Loucy (cell line): ENCODE results near the gene ASXL3.

Source experiments
- H2AFZ ChIP-seq: fragments of 200-600 bp; sonication (generic); 2 replicates; pipeline ENCODE4 v1.6.0; 2016; ENCODE audit warnings: antibody characterized with exemption, mild to moderate bottlenecking, low read length, moderate library complexity
- H3F3A ChIP-seq: fragments of 200-600 bp; 2 replicates; pipeline ENCODE4 v1.6.0; 2016; ENCODE audit warnings: antibody characterized with exemption, low read depth, mild to moderate bottlenecking
- H3K27me3 ChIP-seq: fragments of 200-600 bp; sonication (generic); 2 replicates; pipeline ENCODE4 v1.6.1; 2014; ENCODE audit warnings: low read length, mild to moderate bottlenecking; ENCODE audit not compliant: insufficient read depth, poor library complexity, severe bottlenecking
- H3K36me3 ChIP-seq: fragments of 200-600 bp; sonication (generic); 2 replicates; pipeline ENCODE4 v1.6.1; 2016; ENCODE audit warnings: low read length; ENCODE audit not compliant: insufficient read depth
- H3K4me1 ChIP-seq: fragments of 200-600 bp; sonication (generic); 2 replicates; pipeline ENCODE4 v1.5.1; 2014; ENCODE audit warnings: low read length, mild to moderate bottlenecking; ENCODE audit not compliant: insufficient read depth, poor library complexity, severe bottlenecking
- H3K4me2 ChIP-seq: fragments of 200-600 bp; sonication (generic); 2 replicates; pipeline ENCODE4 v1.6.0; 2014; ENCODE audit warnings: antibody characterized with exemption, low read length, low read depth, mild to moderate bottlenecking; ENCODE audit not compliant: poor library complexity, severe bottlenecking
- H3K4me3 ChIP-seq: fragments of 200-600 bp; sonication (generic); 2 replicates; pipeline ENCODE4 v1.5.1; 2014; ENCODE audit warnings: low read length, mild to moderate bottlenecking, mixed read lengths; ENCODE audit not compliant: poor library complexity, severe bottlenecking
- H3K79me2 ChIP-seq: fragments of 200-600 bp; sonication (generic); 2 replicates; pipeline ENCODE4 v1.6.1; 2014; ENCODE audit warnings: low read length; ENCODE audit not compliant: insufficient read depth
- H3K9ac ChIP-seq: fragments of 200-600 bp; sonication (generic); 2 replicates; pipeline ENCODE4 v1.6.0; 2014; ENCODE audit warnings: mild to moderate bottlenecking, low read depth, low read length, moderate library complexity; ENCODE audit not compliant: poor library complexity, severe bottlenecking
- H3K9me2 ChIP-seq: fragments of 200-600 bp; sonication (generic); replicated peaks from 2 replicates; pipeline ENCODE4 v1.6.1; 2016; ENCODE audit warnings: low read depth, low read length, mixed read lengths
- H3K9me3 ChIP-seq: fragments of 200-600 bp; sonication (generic); 2 replicates; pipeline ENCODE4 v1.6.1; 2014; ENCODE audit warnings: mild to moderate bottlenecking, antibody characterized with exemption, low read length, low read depth; ENCODE audit not compliant: insufficient read depth
- H4K20me1 ChIP-seq: fragments of 200-600 bp; sonication (generic); 2 replicates; pipeline ENCODE4 v1.6.0; 2014; ENCODE audit warnings: antibody characterized with exemption, low read length, mild to moderate bottlenecking; ENCODE audit not compliant: insufficient read depth, poor library complexity, severe bottlenecking
- CTCF ChIP-seq: fragments of 200-600 bp; sonication (generic); conservative IDR thresholded peaks from 2 replicates; pipeline ENCODE4 v1.5.1; 2014; ENCODE audit warnings: mild to moderate bottlenecking, antibody characterized with exemption, low read length
- EZH2phosphoT487 ChIP-seq: fragments of 200-600 bp; IDR thresholded peaks from 2 replicates; pipeline ENCODE4 v1.6.1; 2018; ENCODE audit warnings: antibody characterized with exemption, mild to moderate bottlenecking, moderate library complexity, borderline replicate concordance

The ASXL3 gene

GRCh38 chr18:33755931-33756560 lies 178.0 kb downstream of the ASXL3 start:
- H3K9me2 ChIP-seq, result no peaks in the 10 kb centered on the region
- no peaks in the 10 kb centered on the region for H4K20me1 ChIP-seq
- H3K9me3 ChIP-seq, result no peaks in the 10 kb centered on the region
- no peaks in the 10 kb centered on the region for H3K36me3 ChIP-seq
- no peaks in the 10 kb centered on the region for H3K27me3 ChIP-seq
- H3K4me1 ChIP-seq, result no peaks in the 10 kb centered on the region
- H3K9ac ChIP-seq, result no peak overlapping the region
- H2AFZ ChIP-seq, result no peak overlapping the region
- no peak overlapping the region for H3K4me3 ChIP-seq
- no peak overlapping the region for H3K4me2 ChIP-seq
- TF ChIP-seq EZH2phosphoT487, result no peak
- TF ChIP-seq CTCF, result no peak
- H3F3A ChIP-seq, result no peaks in the 10 kb centered on the region
- H3K79me2 ChIP-seq, result no peaks in the 10 kb centered on the region

GRCh38 chr18:33757037-33757436 lies 179.0 kb downstream of the ASXL3 start:
- H3K9me2 ChIP-seq, result no peaks in the 10 kb centered on the region
- H3K27me3 ChIP-seq, result no peaks in the 10 kb centered on the region
- H3K4me2 ChIP-seq, result no peak overlapping the region
- H3K9me3 ChIP-seq, result no peaks in the 10 kb centered on the region
- no peaks in the 10 kb centered on the region for H3K36me3 ChIP-seq
- H3K4me1 ChIP-seq, result no peaks in the 10 kb centered on the region
- H3K79me2 ChIP-seq, result no peaks in the 10 kb centered on the region
- no peaks in the 10 kb centered on the region for H3F3A ChIP-seq
- TF ChIP-seq EZH2phosphoT487, result no peak
- no peak for TF ChIP-seq CTCF
- H2AFZ ChIP-seq, result no peak overlapping the region
- H3K4me3 ChIP-seq, result no peak overlapping the region
- no peaks in the 10 kb centered on the region for H4K20me1 ChIP-seq
- no peak overlapping the region for H3K9ac ChIP-seq

DNA sequence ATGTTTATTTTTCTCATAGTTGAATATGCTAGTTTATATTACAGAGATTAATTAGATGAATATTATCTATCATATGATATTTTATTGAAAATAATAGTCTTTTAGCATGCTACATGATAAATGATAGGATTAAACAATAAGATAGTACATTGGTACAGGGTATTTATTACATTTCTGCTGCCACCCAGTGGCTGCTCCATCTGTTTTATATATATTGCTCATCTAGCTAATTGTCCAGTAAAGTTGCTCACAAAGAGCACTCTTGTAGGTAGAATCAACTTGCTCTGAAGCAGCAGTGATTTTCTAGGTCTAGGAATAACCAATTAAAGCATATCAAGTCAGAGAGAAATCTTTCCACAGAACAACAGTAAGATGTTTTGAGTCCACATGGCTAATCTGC lies 183.3 kb downstream of the ASXL3 start:
- Histone ChIP-seq H3K9ac (no peak overlapping the region), H3K4me1 (no peaks in the 10 kb centered on the region), H3K9me3 (no peaks in the 10 kb centered on the region), H2AFZ (no peak overlapping the region), H3K4me3 (no peak overlapping the region), H3K79me2 (no peaks in the 10 kb centered on the region), H3F3A (no peaks in the 10 kb centered on the region), H3K36me3 (no peaks in the 10 kb centered on the region), H3K27me3 (no peaks in the 10 kb centered on the region), H3K4me2 (no peak overlapping the region), H3K9me2 (no peaks in the 10 kb centered on the region), H4K20me1 (no peaks in the 10 kb centered on the region)
- TF ChIP-seq CTCF (peak; percentile 60), EZH2phosphoT487 (no peak)
